Lung (tissue), 12 donors: ENCODE measurements around the gene LPCAT1. TPM values are rescaled to one million over a fixed set of nuclear protein-coding genes. Genes with fewer than 3 reads are reported as not detected.

Experiments
- ATAC-seq: fragments of 200-7000 bp; cut with Tn5 transposase; one replicate; pipeline ENCODE4 v1.9.1; 2020; ENCODE audit warnings: moderate number of reproducible peaks; ENCODE audit not compliant: insufficient read depth, low FRiP score
- DNase-seq, 3 donors: peaks; one replicate each; pipeline ENCODE4 v3.0.0-alpha.2; 2013 to 2017
- H3K27ac ChIP-seq, 2 donors: one replicate each; pipeline ENCODE4 v1.5.1; 2013; ENCODE audit warnings: mild to moderate bottlenecking in 2 of 2, moderate library complexity in 2 of 2, control low read depth in 1 of 2, inconsistent platforms in 1 of 2, low read depth in 1 of 2, low read length in 1 of 2
- H3K27me3 ChIP-seq, 3 donors: one replicate each; pipeline ENCODE4 v1.5.1; 2013; ENCODE audit warnings: low read length in 2 of 3; ENCODE audit not compliant: control insufficient read depth in 3 of 3, insufficient read depth in 3 of 3
- H3K36me3 ChIP-seq, 4 donors: one replicate each; pipeline ENCODE4 v1.5.1; 2013; ENCODE audit warnings: low read length in 4 of 4, mild to moderate bottlenecking in 1 of 4, moderate library complexity in 1 of 4; ENCODE audit not compliant: control insufficient read depth in 4 of 4, insufficient read depth in 4 of 4
- H3K4me1 ChIP-seq, 5 donors: one replicate each; pipeline ENCODE4 v1.5.1; 2013; ENCODE audit warnings: low read length in 5 of 5, mild to moderate bottlenecking in 2 of 5, moderate library complexity in 1 of 5; ENCODE audit not compliant: control insufficient read depth in 5 of 5, insufficient read depth in 5 of 5
- H3K4me3 ChIP-seq: one replicate; pipeline ENCODE4 v1.5.1; 2013; ENCODE audit warnings: mild to moderate bottlenecking, control low read depth, moderate library complexity
- H3K9ac ChIP-seq, 2 donors: one replicate each; pipeline ENCODE4 v1.5.1; 2013; ENCODE audit warnings: low read length in 2 of 2, control low read depth in 1 of 2; ENCODE audit not compliant: insufficient read depth in 1 of 2
- H3K9me3 ChIP-seq, 4 donors: one replicate each; pipeline ENCODE4 v1.5.1; 2013; ENCODE audit warnings: low read length in 3 of 4, mild to moderate bottlenecking in 1 of 4, moderate library complexity in 1 of 4; ENCODE audit not compliant: control insufficient read depth in 4 of 4, insufficient read depth in 3 of 4
- CTCF ChIP-seq: IDR thresholded peaks from 2 replicates; pipeline ENCODE4 v1.5.1; 2012; ENCODE audit warnings: mild to moderate bottlenecking; ENCODE audit errors: control extremely low read depth, extremely low read depth
- WGBS, 2 donors: extraction: QIAGEN DNeasy Blood & Tissue Kit; methylation state at CpG; one replicate each; pipeline ENCODE4 v1.1.7; 2013; 5-methylcytosine and 5-hydroxymethylcytosine counted together
- polyA plus RNA-seq, 2 donors: library from polyadenylated mRNA; stranded (reverse); fragments of 200-250 nt; gene quantifications; one replicate each; pipeline ENCODE4 v1.2.1, GENCODE V29; 2013
- total RNA-seq, 2 donors: library from RNA; depleted of rRNA in 1 of 2; stranded (reverse); fragments of >200 nt in 1 of 2; gene quantifications; one replicate each; pipeline ENCODE4 v1.2.1, GENCODE V29; 2014 to 2021
- donor health status: control.
- donor health status: control.
- donor health status: Bipolar disorder and iron deficiency.
- donor health status: healthy.
- donor health status: DM: yes; HTN: yes; CAD: no.

Gene LPCAT1
- total and polyA plus RNA-seq, 4 donors: 198 to 669 (median 443) TPM

GRCh38 chr5:1545126-1545804 lies 21.5 kb upstream of the LPCAT1 start:
- peaks cover 0 to 4% (median 0%) of the 10 kb centered on the region in 4 donors for H3K9me3 ChIP-seq
- TF ChIP-seq CTCF: no peak
- H3K4me3 ChIP-seq: no peak overlapping the region
- ATAC-seq (no peak), DNase-seq (no peak)
- peak overlapping the region in 1 of 2 donors; percentile 78 for H3K27ac ChIP-seq
- H3K27me3 ChIP-seq: no peaks in the 10 kb centered on the region
- peaks cover 0 to 18% (median 12%) of the 10 kb centered on the region in 5 donors for H3K4me1 ChIP-seq
- 60 to 85% methylated on average over 4 of the region's 4 CpGs for WGBS, 2 donors
- H3K9ac ChIP-seq: no peak overlapping the region
- no peaks in the 10 kb centered on the region for H3K36me3 ChIP-seq

- no peak for ATAC-seq
- no peaks in the 10 kb centered on the region for H3K36me3 ChIP-seq
- peaks cover 0 to 18% (median 12%) of the 10 kb centered on the region in 5 donors for H3K4me1 ChIP-seq
- peak in 1 of 3 donors; percentile 50 for DNase-seq
- H3K4me3 ChIP-seq: no peak overlapping the region
- TF ChIP-seq CTCF: no peak
- WGBS, 2 donors: 73 to 90% methylated on average over 11 to 12 of the region's 12 CpGs
- H3K27me3 ChIP-seq: no peaks in the 10 kb centered on the region
- no peak overlapping the region for H3K9ac ChIP-seq
- peaks cover 0 to 4% (median 0%) of the 10 kb centered on the region in 4 donors for H3K9me3 ChIP-seq
- peak overlapping the region in 1 of 2 donors; percentile 78 for H3K27ac ChIP-seq
These were observed 20.7 kb upstream of the LPCAT1 start for GRCh38 chr5:1544294-1544961.

GRCh38 chr5:1543398-1544293 lies 19.9 kb upstream of the LPCAT1 start:
- Histone ChIP-seq H3K9ac (no peak overlapping the region), H3K27me3 (no peaks in the 10 kb centered on the region), H3K36me3 (no peaks in the 10 kb centered on the region), H3K27ac (peak overlapping the region in 1 of 2 donors; percentile 89), H3K9me3 (peaks cover 0 to 4% (median 0%) of the 10 kb centered on the region in 4 donors), H3K4me1 (peaks cover 0 to 18% (median 12%) of the 10 kb centered on the region in 5 donors), H3K4me3 (no peak overlapping the region)
- DNase-seq: no peak
- TF ChIP-seq CTCF: no peak
- ATAC-seq: no peak
- WGBS, 2 donors: 78 to 87% methylated on average over 8 of the region's 8 CpGs
